ENCODE results near the gene CA10.

Gene CA10

GRCh38 chr17:51815097-51815496, 343.4 kb downstream of the CA10 start:
- peaks cover 2% of the 10 kb centered on the region for H3K4me1 ChIP-seq (ENCODE audit: insufficient read depth, insufficient read length)
- no peaks in the 10 kb centered on the region for H3K36me3 ChIP-seq (ENCODE audit: insufficient read depth, insufficient read length, low read length)
- DNase-seq (ENCODE audit: low read depth, low spot score) = no peak
- no peak overlapping the region for H3K9ac ChIP-seq (ENCODE audit: insufficient read length, low read depth)
- H3K27me3 ChIP-seq (ENCODE audit: insufficient read depth, insufficient read length) = no peaks in the 10 kb centered on the region
- no peak overlapping the region for H3K4me3 ChIP-seq (ENCODE audit: insufficient read length, low read depth)
- TF ChIP-seq SUZ12 (IDR thresholded peaks at IDR 0.05; ENCODE audit: extremely low read depth, insufficient read depth, insufficient read length) (no peak), ZNF274 (IDR thresholded peaks at IDR 0.05; ENCODE audit: low read depth, low read length) (no peak), YY1 (IDR thresholded peaks at IDR 0.05; ENCODE audit: insufficient read depth, insufficient read length) (no peak)
- H3K9me3 ChIP-seq (ENCODE audit: insufficient read depth, low read length) = no peaks in the 10 kb centered on the region

- Histone ChIP-seq H3K4me1 (ENCODE audit: insufficient read depth, insufficient read length) (peaks cover 2% of the 10 kb centered on the region), H3K9me3 (ENCODE audit: insufficient read depth, low read length) (no peaks in the 10 kb centered on the region), H3K9ac (ENCODE audit: insufficient read length, low read depth) (no peak overlapping the region), H3K27me3 (ENCODE audit: insufficient read depth, insufficient read length) (no peaks in the 10 kb centered on the region), H3K36me3 (ENCODE audit: insufficient read depth, insufficient read length, low read length) (no peaks in the 10 kb centered on the region), H3K4me3 (ENCODE audit: insufficient read length, low read depth) (no peak overlapping the region)
- DNase-seq (ENCODE audit: low read depth, low spot score) = no peak
- TF ChIP-seq YY1 (IDR thresholded peaks at IDR 0.05; ENCODE audit: insufficient read depth, insufficient read length) (no peak), SUZ12 (IDR thresholded peaks at IDR 0.05; ENCODE audit: extremely low read depth, insufficient read depth, insufficient read length) (no peak), ZNF274 (IDR thresholded peaks at IDR 0.05; ENCODE audit: low read depth, low read length) (no peak)
These were observed 344.0 kb downstream of the CA10 start for GRCh38 chr17:51814521-51814920.

DNA sequence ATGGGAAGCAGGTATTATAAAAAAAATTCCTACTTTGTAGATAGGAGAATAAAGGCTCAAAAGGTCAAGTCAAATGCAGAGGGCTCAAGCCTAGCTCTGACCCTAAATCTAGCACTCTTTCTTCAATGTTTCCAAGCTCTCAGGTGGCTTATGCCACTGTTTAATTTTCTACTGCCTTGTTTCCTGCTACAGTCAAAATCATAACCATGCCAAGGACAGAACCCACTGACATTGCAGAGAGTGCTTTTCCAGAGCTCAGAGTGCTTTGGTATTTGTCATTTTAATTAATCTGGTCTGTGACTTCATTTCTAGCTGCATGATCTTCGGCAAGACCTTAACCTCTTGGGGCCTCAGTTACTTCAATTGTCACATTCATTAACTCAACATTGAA, 344.7 kb downstream of the CA10 start:
- no peaks in the 10 kb centered on the region for H3K27me3 ChIP-seq (ENCODE audit: insufficient read depth, insufficient read length)
- TF ChIP-seq ZNF274 (IDR thresholded peaks at IDR 0.05; ENCODE audit: low read depth, low read length) = no peak
- TF ChIP-seq YY1 (IDR thresholded peaks at IDR 0.05; ENCODE audit: insufficient read depth, insufficient read length) = no peak
- no peak for TF ChIP-seq SUZ12 (IDR thresholded peaks at IDR 0.05; ENCODE audit: extremely low read depth, insufficient read depth, insufficient read length)

DNA sequence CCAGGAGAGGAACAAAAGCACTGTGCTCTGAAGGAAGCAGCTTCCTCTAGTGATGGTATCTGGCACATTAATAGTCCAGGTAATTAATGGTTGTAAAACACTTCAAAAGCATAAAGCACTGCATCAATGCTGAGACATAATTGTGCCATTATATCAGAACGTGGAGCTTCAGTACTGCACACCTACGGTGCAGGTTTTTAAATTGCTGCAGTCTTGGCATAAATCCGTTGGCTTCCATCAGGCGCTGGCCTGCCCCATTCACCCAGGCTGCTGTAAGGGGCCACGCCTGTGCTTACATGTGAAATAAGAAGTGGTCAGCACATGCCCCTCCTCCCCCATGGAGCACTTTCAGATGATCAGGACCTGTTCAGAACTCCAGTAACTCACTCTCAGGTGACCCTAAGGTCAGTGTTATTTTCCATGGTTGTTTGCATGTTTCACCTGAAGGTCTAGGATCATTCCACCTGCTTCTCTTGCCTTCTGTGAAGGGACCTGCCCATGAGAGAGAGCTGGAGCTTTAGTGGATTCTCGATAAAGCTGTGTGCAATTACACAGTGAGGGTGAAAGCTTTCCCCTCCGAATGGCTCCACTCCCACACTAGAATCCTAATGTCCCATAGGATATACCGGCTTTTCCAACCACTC, 345.3 kb downstream of the CA10 start:
- Histone ChIP-seq H3K4me3 (ENCODE audit: insufficient read length, low read depth) (no peak overlapping the region), H3K36me3 (ENCODE audit: insufficient read depth, insufficient read length, low read length) (no peaks in the 10 kb centered on the region), H3K9ac (ENCODE audit: insufficient read length, low read depth) (no peak overlapping the region), H3K4me1 (ENCODE audit: insufficient read depth, insufficient read length) (peaks cover 2% of the 10 kb centered on the region), H3K9me3 (ENCODE audit: insufficient read depth, low read length) (no peaks in the 10 kb centered on the region), H3K27me3 (ENCODE audit: insufficient read depth, insufficient read length) (no peaks in the 10 kb centered on the region)
- DNase-seq (ENCODE audit: low read depth, low spot score) = no peak
- TF ChIP-seq YY1 (IDR thresholded peaks at IDR 0.05; ENCODE audit: insufficient read depth, insufficient read length) = no peak
- no peak for TF ChIP-seq SUZ12 (IDR thresholded peaks at IDR 0.05; ENCODE audit: extremely low read depth, insufficient read depth, insufficient read length)
- TF ChIP-seq ZNF274 (IDR thresholded peaks at IDR 0.05; ENCODE audit: low read depth, low read length) = no peak

More for the DNA sequence above, 344.7 kb downstream of the CA10 start:
- H3K4me3 ChIP-seq (ENCODE audit: insufficient read length, low read depth) = no peak overlapping the region
- H3K36me3 ChIP-seq (ENCODE audit: insufficient read depth, insufficient read length, low read length) = no peaks in the 10 kb centered on the region
- DNase-seq (ENCODE audit: low read depth, low spot score) = no peak
- H3K9me3 ChIP-seq (ENCODE audit: insufficient read depth, low read length) = no peaks in the 10 kb centered on the region
- peaks cover 2% of the 10 kb centered on the region for H3K4me1 ChIP-seq (ENCODE audit: insufficient read depth, insufficient read length)
- no peak overlapping the region for H3K9ac ChIP-seq (ENCODE audit: insufficient read length, low read depth)

DNA sequence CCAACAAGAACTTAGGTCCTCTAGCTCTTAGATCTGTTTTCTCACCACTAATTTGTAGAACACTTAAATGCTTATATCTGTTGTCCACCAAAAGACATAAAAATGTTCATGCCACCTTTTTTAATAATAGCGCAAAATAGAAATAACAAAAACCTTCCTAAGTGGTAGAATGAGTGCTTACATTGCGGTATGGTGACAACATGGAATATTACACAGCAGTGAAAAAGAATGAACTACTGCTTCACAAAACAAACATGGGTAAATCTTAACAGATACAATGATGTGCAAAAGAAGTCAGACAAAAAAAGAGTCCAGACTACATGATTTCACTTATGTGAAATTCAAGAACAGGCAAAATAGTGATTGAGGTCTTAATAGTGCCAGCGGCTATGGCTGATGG, 351.1 kb downstream of the CA10 start:
- H3K9me3 ChIP-seq (ENCODE audit: insufficient read depth, low read length) = no peaks in the 10 kb centered on the region
- no peaks in the 10 kb centered on the region for H3K27me3 ChIP-seq (ENCODE audit: insufficient read depth, insufficient read length)
- TF ChIP-seq ZNF274 (IDR thresholded peaks at IDR 0.05; ENCODE audit: low read depth, low read length) (no peak), YY1 (IDR thresholded peaks at IDR 0.05; ENCODE audit: insufficient read depth, insufficient read length) (no peak), SUZ12 (IDR thresholded peaks at IDR 0.05; ENCODE audit: extremely low read depth, insufficient read depth, insufficient read length) (no peak)
- peaks cover 1% of the 10 kb centered on the region for H3K4me1 ChIP-seq (ENCODE audit: insufficient read depth, insufficient read length)
- H3K4me3 ChIP-seq (ENCODE audit: insufficient read length, low read depth) = no peak overlapping the region
- H3K9ac ChIP-seq (ENCODE audit: insufficient read length, low read depth) = no peak overlapping the region
- no peaks in the 10 kb centered on the region for H3K36me3 ChIP-seq (ENCODE audit: insufficient read depth, insufficient read length, low read length)
- no peak for DNase-seq (ENCODE audit: low read depth, low spot score)

GRCh38 chr17:51805765-51806164, 352.7 kb downstream of the CA10 start:
- Histone ChIP-seq H3K4me1 (ENCODE audit: insufficient read depth, insufficient read length) (peaks cover 1% of the 10 kb centered on the region), H3K36me3 (ENCODE audit: insufficient read depth, insufficient read length, low read length) (no peaks in the 10 kb centered on the region), H3K4me3 (ENCODE audit: insufficient read length, low read depth) (no peak overlapping the region), H3K9ac (ENCODE audit: insufficient read length, low read depth) (no peak overlapping the region), H3K27me3 (ENCODE audit: insufficient read depth, insufficient read length) (no peaks in the 10 kb centered on the region), H3K9me3 (ENCODE audit: insufficient read depth, low read length) (no peaks in the 10 kb centered on the region)
- DNase-seq (ENCODE audit: low read depth, low spot score) = no peak
- TF ChIP-seq YY1 (IDR thresholded peaks at IDR 0.05; ENCODE audit: insufficient read depth, insufficient read length) (no peak), SUZ12 (IDR thresholded peaks at IDR 0.05; ENCODE audit: extremely low read depth, insufficient read depth, insufficient read length) (no peak), ZNF274 (IDR thresholded peaks at IDR 0.05; ENCODE audit: low read depth, low read length) (no peak)

- Histone ChIP-seq H3K4me3 (ENCODE audit: insufficient read length, low read depth) (no peak overlapping the region), H3K27me3 (ENCODE audit: insufficient read depth, insufficient read length) (no peaks in the 10 kb centered on the region), H3K4me1 (ENCODE audit: insufficient read depth, insufficient read length) (peaks cover 1% of the 10 kb centered on the region), H3K9me3 (ENCODE audit: insufficient read depth, low read length) (no peaks in the 10 kb centered on the region), H3K9ac (ENCODE audit: insufficient read length, low read depth) (no peak overlapping the region), H3K36me3 (ENCODE audit: insufficient read depth, insufficient read length, low read length) (no peaks in the 10 kb centered on the region)
- no peak for DNase-seq (ENCODE audit: low read depth, low spot score)
- TF ChIP-seq SUZ12 (IDR thresholded peaks at IDR 0.05; ENCODE audit: extremely low read depth, insufficient read depth, insufficient read length) (no peak), YY1 (IDR thresholded peaks at IDR 0.05; ENCODE audit: insufficient read depth, insufficient read length) (no peak), ZNF274 (IDR thresholded peaks at IDR 0.05; ENCODE audit: low read depth, low read length) (no peak)
These were observed 353.3 kb downstream of the CA10 start for GRCh38 chr17:51805185-51805584.
